HG03139 (cell line): ENCODE data around the gene PYDC2.

Experiments
- ATAC-seq: cut with Tn5 transposase; IDR thresholded peaks from one replicate; pipeline ENCODE4 v1.9.1; 2021; ENCODE audit not compliant: unreplicated experiment

PYDC2 gene

GRCh38 chr3:191461113-191461595 is at the start of gene PYDC2:
PYDC2 (plus strand) TSS chr3:191461163; CDS start chr3:191461163, 0 bp downstream.
- no peak for ATAC-seq

- ATAC-seq: no peak
These were observed 48.2 kb upstream of the PYDC2 start for GRCh38 chr3:191412759-191413158.

DNA sequence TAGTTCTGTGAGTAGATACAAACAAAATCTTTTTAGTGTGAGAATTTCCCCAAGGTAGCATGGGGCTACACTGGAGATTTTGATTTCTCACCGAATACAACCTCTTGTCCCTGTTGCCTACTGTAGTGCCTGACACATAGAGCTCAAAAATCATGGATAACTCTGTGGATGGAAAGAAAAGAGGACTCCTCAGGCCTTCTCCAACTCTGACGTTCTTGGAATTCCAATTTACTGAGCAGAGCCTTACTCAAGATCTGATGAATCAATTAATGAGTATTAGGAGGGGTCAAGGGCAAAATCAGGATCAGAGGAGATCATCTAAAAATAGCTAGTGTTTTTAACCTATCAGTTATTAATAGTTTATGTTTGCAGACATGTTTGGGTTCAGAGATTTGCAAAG is 46.7 kb upstream of the PYDC2 start:
- ATAC-seq: no peak

GRCh38 chr3:191414732-191415131 is 46.2 kb upstream of the PYDC2 start:
- no peak for ATAC-seq

DNA sequence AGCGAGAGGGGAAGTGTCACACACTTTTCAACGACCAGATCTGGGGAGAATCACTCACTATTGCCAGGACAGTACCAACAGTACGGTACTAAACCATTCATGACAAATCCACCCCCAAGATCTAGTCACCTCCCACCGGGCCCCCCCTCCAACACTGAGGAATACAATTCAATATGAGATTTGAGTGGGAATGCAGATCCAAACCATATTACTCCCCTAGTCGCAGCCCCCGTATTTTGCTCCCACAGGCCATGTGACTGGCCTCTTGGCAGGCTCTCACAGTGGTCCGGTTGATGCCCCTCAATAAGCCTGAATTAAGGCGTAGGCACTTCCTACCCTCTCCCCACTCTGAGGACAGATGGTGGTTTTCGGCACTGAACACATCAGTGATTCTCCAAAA is 45.4 kb upstream of the PYDC2 start:
- ATAC-seq: no peak

- ATAC-seq: no peak
These were observed 43.6 kb upstream of the PYDC2 start for GRCh38 chr3:191417457-191417729.

GRCh38 chr3:191420771-191421170 is 40.2 kb upstream of the PYDC2 start:
- ATAC-seq: no peak

DNA sequence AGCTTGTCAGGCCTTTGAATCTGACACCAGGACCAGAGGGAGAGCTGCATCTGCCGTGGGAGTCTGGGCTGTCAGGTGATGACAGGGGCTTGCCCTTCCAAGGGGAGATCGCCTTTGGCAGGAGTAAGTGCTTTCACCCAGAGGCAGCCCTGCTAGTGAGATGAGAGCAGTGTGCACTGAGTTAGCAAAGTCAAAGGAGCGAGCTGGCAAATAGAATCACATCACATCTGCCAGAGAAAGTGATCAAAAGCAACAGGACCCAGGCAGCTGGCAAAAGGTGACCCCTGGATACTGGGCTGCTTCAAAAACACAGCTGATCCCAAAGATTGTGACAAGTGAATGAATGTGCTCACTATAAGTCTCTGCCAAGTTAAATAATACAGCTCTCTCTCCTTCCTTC is 36.1 kb upstream of the PYDC2 start:
- ATAC-seq: no peak

DNA sequence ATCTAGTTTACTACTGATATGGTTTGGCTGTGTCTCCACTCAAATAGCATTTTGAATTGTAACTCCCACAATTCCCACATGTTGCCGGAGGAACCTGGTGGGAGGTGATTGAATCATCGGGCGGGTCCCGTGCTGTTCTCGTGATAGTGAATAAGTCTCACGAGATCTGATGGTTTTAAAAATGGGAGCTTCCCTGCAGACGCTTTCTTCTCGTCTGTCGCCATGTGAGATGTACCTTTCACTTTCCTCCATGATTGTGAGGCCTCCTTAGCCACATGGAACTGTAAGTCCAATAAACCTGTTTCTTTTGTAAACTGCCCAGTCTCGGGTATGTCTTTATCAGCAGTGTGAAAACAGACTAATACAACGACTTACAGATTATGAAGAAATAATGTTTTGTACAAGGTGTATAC is 35.6 kb upstream of the PYDC2 start:
- no peak for ATAC-seq

GRCh38 chr3:191426311-191426710 is 34.7 kb upstream of the PYDC2 start:
- no peak for ATAC-seq

DNA sequence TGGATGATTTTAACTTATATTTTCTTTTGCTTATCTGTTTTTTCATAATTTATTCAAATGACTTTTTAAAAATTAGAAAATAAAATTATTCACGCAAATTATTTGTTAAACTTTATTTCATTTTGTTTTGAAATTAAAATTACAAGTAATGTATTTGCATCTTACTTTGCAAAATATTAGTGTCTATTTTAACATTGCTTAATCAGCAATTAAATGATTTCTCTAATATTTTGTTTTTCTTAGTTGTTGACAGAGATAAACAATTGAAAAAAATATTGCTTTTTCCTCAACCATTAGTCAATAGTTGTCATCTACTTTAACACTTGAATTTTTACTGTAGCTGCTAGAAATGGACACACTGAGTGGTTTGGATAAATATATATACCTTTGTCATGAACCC is 32.8 kb upstream of the PYDC2 start:
- ATAC-seq: no peak

DNA sequence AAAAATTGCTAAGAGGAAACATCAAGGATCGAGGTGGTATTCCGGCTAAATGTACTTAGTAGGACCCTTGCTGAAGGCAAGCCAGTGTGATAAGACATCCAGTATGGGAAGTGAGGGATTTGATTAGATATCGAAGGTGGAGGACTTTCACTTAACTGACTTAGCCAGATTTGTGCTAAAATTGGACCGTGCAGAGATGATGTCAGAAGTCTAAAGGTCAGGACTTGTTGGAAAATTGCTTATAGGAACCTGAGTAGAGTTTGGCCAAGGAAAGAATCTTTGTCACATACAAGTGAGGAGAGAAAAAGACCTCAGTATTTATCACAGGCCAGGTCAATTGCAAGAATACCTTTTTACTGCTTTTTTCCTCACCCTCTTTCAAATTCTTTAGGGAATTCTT is 30.9 kb upstream of the PYDC2 start:
- no peak for ATAC-seq

GRCh38 chr3:191431160-191431822 is 29.7 kb upstream of the PYDC2 start:
- ATAC-seq: no peak

DNA sequence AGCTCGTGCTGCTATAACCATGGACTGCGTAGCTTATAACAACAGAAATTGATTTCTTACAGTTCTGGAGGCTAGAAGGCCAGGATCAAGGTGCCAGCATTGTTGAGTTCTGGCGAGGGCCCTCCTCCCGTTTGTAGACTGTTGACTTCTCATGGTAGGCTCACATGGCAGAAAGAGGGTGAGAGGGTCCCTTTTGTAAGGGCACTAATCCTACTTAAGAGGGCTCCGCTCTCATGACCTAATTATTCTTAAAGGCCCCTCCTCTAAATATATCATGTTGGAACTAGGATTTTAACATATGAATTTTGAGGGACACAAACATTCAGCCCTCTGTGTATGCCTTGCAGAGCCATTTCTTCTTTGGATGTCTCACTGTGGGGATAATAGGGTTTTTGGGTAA is 28.8 kb upstream of the PYDC2 start:
- ATAC-seq: no peak

GRCh38 chr3:191434024-191434423 is 26.9 kb upstream of the PYDC2 start:
- ATAC-seq: no peak

GRCh38 chr3:191435981-191436380 is 25.0 kb upstream of the PYDC2 start:
- ATAC-seq: no peak

GRCh38 chr3:191438150-191438814 is 22.7 kb upstream of the PYDC2 start:
- no peak for ATAC-seq

DNA sequence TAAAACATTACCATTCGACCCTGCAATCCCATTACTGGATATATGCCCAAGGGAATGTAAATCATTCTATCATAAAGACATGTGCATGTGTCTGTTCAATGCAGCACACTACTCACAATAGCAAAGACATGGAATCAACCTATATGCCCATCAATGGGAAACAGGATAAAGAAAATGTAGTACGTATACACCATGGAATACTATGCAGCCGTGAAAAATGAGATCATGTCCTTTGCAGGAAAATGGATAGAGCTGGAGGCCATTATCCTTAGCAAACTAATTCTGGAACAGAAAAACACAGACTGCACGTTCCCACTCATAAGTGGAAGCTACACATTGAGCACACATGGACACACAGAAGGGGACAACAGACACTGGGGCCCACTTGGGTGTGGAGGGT is 20.4 kb upstream of the PYDC2 start:
- ATAC-seq: no peak

GRCh38 chr3:191441687-191442086 is 19.3 kb upstream of the PYDC2 start:
- ATAC-seq: no peak

- ATAC-seq: no peak
These were observed 16.4 kb upstream of the PYDC2 start for GRCh38 chr3:191444569-191444968.

GRCh38 chr3:191449256-191449655 is 11.7 kb upstream of the PYDC2 start:
- ATAC-seq: no peak

GRCh38 chr3:191455257-191455952 is 5.6 kb upstream of the PYDC2 start:
- peak; percentile 63 for ATAC-seq
